ENCODE measurements around the gene KRTAP4-5.
"Not testable (repeated sequence)": the region's sequence is repeated elsewhere in the genome, so short reads cannot be mapped to it uniquely, and the experiment has no call there.

DNA sequence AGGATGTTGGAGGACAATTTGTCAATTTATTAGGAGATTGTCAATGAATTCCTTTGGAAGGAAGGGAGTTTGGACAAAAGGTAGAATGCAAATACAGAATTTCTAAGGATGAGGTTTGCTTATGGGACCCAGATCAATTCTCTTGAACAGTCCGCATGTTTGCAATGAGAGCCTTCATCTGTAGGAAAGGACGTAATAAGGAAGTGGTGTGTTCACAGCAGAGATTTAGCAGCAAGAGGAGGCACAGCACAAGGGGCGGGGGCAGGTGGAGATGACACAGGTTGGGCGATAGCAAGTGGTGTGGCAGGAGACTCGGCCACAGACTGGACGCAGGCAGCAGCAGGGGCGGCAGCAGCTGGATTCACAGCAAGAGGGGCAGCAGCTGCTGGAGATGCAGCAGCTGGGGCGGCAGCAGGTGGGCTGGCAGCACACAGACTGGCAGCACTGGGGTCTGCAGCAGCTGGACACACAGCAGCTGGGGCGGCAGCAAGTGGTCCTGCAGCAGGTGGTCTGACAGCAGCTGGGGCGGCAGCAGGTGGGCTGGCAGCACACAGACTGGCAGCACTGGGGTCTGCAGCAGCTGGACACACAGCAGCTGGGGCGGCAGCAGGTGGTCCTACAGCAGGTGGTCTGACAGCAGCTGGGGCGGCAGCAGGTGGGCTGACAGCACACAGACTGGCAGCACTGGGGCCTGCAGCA, 26.2 kb downstream of the KRTAP4-5 start:
- TF ChIP-seq POLR2A, CTCF (IDR thresholded peaks at IDR 0.05): not testable (repeated sequence)

Data from testis (tissue), 2 donors.